GM19455 (cell line): ENCODE results near the gene TNFAIP2.
"Not testable (repeated sequence)": the region's sequence is repeated elsewhere in the genome, so short reads cannot be mapped to it uniquely, and the experiment has no call there.

Experiments
- ATAC-seq: cut with Tn5 transposase; IDR thresholded peaks from one replicate; pipeline ENCODE4 v1.9.1; 2021; ENCODE audit not compliant: unreplicated experiment

TNFAIP2 gene

DNA sequence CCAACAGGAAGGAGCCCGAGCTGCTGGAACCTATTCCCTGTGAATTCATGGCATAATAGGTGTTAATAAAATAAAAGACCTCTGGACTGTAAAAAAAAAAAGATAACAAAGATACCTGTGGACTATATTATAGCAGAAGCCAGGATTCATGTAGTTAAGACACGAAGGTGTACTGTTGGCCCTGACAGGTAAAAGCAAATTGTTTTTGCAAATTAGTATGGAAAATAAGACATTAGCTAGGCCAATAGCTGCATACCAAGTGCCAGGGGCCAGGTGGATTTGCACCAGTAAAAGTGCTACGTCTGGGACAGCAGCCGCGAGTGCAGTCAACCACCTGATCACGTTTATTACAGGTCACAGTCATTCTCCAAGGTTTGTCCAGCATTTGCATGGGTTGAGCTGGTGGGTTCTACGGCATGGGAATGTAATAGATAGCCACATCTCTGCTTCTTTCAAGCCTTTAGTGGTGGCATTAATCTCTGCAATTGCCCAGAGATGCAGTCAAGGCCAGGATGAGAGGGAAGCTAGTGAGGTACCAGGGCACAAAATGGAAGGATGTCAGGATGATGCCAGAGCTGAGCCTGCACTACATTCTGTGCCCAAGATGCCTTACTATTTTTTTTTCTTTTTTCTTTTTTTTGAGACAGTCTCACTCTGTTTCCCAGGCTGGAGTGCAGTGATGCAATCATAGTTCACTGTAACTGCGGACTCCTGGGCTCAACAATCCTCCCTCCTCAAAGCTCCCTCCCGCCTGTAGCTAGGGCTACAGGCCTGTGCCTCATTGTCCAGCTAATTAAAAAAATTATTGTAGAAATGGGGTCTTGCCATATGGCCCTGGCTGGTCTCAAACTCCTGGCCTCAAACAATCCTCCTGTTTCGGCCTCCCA, 26.3 kb downstream of the TNFAIP2 start:
- no peak for ATAC-seq

DNA sequence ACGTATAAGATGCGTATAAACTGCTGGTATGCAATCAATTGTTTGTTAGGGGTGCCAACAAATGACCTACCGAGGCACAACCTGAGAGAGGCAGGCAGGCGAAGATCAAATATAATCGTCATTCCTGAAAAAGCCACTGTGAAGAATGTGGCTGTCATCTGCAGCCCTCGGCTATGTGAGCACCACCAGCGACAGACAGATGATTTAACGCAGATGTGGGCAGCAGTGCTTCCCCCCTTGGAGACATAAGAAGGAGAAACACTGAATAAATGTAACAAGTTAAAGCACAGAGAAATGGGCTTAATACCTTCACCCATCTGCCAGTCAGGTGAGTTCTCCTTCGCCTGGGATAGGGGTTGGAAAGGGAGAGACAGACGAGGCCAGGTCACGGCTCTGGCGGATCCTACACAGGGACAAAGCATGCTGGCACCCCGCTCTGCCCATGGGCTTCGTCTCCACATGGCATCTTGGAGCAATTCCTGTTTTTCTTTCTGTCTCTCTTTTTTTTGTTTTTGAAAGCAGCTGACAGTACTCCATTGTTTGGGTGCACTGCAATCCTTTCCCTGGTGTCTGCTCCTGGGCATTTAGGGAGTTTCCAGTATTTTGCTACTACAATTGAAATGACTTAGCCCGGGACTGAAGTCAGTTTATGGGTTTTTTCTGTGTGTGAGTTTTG, 28.1 kb downstream of the TNFAIP2 start:
- no peak for ATAC-seq

DNA sequence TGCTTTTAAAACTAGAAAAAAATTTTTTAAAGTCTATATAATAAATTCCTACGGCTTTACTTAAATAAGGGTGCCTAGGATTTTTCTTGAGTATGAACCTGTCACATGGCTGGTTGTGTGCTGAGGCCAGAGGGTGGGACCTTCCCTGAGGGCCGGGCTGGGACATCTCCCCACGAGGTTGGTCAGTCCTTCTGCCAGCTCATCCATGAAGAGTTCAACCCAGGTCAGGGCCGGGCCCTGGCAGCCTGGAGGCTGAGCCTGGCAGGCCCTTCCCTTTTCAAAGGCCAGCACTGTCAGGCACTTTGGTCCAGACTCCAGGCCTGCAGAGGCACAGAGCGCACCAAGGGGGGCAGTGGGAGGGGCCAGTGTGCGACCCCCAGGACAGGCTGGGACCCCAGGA, 31.7 kb downstream of the TNFAIP2 start:
- no peak for ATAC-seq

DNA sequence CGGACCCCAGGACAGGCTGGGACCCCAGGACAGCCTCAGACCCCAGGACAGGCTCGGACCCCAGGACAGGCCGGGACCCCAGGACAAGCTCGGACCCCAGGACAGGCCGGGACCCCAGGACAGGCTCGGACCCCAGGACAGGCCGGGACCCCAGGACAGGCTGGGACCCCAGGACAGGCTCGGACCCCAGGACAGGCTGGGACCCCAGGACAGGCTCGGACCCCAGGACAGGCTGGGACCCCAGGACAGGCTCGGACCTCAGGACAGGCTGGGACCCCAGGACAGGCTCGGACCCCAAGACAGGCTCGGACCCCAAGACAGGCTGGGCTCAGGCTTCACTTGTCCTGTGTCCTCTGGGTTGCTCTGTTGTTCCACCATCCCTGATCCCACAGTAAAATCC, 32.2 kb downstream of the TNFAIP2 start:
- ATAC-seq, result not testable (repeated sequence)

DNA sequence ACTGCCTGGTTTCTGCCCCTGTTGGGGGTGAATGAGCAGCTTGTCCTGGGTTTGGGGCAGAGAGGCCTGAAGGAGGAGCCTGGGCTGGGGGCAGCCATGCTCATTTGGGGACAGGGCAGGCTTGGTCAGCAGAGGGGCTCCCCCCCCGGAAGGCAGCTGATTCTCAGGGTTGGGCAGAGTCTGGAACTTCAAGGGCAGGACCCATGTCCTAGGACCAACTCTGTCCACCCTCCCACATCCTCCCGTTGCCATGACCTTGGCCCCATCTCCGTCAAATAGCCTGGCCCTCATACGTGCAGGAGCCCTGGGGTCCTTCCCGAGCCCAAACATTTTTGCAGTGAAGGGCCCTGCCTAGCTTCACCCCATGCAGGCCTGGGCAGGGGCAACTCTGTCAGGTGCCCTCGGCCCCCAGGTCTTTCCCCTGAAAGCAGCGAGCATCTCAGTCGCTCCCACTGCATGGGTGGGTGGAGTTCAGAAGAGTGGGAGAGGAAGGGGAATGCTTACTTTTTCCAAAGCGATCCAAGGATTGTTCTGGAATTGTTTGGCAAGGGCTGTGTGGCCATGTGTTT, 32.6 kb downstream of the TNFAIP2 start:
- no peak for ATAC-seq

DNA sequence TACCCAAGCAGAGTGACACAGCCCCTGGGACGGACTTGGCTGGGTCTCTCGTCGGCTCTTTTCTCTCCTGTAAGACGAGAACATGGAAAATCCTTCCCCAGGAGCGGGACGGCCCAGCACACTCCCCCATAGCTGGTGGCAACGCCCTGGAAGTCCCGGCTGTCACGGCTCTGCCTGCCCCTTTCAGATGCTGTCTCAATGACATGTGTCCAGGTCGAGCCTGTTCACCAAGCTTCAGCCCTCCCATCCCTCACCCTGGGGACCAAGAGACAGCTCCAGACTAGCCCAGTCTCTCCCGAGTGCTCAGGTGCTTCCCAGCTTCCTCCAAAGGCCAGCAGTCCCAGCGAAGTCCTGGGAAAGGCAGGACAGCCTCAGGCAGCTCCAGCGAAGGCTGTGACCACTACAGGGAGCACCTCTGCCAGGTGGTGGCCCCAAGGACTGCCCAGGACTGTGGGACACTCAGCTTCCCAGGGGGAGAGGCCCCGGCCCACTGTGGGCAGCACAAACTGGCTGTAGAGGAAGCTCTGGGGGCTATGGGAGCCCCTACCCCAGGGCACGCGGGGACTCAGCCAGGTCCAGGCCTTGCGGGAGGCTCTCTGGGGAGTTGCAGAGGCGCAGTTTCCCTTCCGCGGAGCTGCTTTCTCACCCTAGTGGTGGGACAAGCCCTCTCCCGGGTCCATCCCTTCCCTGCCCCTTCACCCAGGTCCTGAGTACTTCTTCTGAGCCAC, 33.6 kb downstream of the TNFAIP2 start:
- no peak for ATAC-seq

DNA sequence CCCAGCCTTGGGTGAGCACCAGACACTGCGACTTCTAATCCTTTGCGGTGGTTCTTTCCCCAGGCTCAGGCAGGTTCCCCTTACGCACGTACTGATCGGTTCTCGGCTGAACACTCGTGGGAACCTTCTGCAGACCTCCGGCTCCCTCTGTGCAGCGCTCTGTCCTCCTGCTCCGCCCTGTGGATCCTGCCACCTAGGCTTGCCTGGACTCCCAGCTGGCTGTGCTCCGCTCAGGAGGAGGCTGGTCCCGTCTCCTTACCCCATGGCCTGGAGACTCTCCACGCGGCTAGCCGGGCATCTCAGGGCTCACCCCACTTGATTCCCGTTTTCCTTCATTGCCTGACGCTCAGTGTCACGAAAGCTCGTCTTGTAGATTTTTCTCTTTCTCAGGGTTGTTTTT, 34.7 kb downstream of the TNFAIP2 start:
- ATAC-seq, result no peak

DNA sequence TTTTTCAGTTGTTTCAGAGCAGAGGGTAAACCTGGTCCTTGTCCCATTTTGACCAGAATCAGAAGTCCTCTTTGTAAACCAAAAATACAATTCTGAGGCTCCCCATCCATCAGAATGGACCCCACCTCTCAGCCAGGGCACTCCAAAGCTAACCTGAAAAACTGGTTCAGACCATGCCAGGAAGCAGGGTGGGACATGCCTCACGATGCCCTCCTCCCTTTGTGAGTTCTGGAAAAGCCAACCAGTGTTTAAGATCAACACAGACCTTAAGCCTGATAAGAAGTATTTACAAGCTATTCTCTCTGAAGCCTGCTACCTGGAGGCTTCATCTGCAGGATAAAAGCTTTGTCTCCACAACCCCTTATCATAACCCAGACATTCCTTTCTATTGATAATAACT, 35.4 kb downstream of the TNFAIP2 start:
- ATAC-seq, result no peak

DNA sequence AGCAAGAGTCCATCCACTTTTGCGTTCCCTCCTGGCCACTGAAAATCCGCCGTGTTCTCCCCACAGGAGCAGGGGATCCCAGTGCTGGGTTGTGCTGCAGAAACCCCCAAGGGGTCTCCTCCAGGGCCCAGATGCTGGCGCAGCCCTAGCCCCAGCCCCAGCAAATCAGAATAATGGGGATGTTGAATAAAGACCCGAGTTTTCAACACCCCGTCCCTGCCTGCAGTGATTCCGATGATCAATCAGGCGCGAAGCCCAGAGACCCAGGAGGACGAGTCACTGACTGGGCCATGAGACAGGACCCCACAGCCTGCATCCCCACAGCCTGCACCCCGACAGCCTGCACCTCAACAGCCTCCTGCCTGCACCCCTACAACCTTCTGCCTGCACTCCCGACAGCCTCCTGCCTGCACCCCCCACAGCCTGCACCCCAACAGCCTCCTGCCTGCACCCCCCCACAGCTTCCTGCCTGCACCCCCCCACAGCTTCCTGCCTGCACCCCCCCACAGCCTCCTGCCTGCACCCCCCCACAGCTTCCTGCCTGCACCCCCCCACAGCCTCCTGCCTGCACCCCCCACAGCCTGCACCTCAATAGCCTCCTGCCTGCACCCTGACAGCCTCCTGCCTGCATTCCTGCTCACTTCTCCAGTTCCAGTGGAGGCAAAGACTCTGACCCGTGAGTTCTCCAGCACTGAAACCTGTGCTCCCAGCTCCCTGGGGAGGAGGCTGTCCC, 37.2 kb downstream of the TNFAIP2 start:
- ATAC-seq, result no peak

DNA sequence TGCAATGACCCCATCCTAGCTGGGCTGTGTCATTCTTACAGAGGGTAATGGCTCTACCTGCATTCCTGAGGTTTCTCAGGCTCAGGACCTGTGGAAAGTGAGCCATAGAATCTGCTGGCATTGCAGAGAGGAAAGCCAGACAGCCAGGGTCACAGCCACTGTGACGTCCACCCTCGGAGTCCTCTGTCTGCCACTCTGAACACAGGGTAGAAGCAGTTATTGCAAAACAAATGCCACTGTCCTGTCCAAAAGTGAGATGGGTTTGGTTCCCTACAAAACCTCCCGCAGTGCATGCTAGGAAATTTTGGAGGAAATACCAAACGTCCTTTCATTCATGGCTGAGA, 37.8 kb downstream of the TNFAIP2 start:
- ATAC-seq, result no peak

DNA sequence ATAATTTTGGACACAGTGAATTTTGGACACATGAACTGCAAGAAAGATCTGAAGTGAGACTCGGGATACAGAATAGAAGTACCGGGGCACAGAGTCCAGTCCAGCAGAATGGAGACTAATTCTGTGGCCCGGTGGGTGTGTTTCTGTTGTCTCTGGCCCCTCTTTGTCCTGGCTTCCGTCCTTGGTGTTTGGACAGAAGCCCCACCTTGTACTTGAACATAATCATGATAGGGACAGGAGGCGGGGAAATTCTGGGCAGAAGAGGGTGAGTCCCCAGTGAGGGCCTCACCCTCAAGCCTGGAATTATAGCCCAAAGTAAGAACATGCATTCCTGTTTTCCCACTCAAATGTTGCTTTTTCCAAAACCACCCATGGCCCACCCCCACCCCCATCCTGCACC, 39.9 kb downstream of the TNFAIP2 start:
- no peak for ATAC-seq

DNA sequence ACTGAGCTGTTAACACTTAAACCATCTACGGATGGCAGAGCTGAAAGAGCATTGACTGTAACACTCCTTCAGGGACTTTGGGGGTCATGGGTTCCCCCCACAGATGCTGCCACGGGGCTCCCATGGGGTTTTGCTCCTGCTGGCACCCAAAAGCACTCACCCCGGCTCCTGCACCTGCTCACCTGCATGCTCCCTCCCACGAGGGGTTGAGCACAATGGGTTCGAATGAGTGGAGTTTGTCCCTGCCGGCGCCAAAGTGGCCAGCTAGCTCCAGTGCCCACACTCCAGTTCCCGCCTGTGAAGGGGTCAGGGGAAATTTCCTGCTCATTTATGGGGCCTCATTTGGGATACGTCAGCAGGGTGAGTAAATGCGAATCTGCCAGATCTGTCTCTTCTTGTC, 40.7 kb downstream of the TNFAIP2 start:
- no peak for ATAC-seq

DNA sequence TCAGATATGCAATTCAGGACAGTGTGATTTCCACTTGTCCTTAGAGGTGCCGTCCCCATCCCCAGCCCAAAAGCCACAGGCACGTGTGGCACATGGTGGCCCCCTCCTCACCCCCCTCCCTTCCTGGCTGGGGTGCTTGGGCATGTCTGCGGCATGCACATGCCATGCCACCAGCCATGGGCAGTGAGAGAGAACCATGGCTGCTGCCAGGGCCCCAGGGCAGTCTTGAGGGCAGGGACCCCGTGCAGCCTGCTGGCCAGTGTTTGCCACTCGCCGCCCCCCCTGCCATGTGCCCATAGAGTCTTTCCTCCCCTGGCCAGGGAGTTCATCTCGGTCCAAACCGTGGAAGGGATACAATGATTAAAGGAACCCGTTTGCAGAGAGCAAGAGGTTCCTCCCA, 41.5 kb downstream of the TNFAIP2 start:
- no peak for ATAC-seq

DNA sequence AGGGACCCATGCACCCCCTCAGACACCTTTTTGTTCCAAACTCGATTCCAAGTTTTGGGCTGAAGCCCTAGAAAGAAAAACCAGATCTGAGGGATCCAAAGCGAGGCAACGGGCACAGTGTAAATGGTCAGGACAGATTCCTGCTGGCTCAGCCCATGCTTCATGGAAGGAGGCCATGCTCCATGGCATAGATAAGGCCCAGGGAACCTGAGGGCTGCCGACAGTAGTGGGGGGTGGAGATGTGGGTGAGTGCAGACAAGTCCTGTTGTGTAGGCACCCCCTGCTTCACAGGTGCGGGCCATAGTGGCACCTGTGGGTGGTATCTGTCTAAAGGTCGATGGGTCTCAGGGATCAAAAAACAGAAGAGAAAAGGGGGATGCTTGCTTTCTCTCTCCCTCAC, 42.1 kb downstream of the TNFAIP2 start:
- ATAC-seq, result no peak

DNA sequence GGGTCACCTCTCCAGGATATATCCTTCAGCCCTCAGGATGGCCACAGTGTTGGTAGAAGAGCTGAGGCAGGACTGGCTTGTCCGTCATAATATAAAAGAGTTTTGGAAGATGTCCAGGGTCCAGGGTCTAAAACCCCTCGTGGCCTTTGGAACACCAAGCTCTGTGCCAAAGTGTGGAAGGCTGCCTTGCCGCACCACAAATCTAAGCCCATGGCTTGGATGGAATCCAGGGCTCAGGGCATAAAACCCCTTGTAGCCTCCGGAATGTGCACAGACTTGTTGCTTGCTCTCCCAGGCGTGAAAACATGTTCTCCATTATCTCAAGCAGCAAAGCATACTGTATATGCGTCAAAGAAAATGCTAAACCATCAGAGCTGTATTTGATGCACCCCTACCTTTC, 46.7 kb downstream of the TNFAIP2 start:
- no peak for ATAC-seq

DNA sequence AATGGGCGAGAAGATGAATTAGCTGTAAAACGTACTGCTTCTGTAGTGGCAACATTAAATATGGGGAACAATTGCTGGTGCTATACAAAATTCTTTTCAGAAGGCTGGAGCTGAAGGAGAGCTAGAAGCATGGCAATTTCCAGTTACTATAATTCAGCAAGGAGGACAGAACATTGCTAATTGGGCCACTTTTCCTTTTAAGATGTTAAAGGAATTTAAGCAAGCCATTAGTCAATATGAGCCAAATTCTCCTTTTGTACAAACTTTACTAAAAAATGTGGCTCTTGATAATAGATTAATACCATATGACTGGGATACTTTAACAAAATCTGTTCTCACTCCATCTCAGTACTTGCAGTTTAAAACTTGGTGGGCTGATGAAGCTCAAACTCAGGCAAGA, 47.9 kb downstream of the TNFAIP2 start:
- ATAC-seq, result not testable (repeated sequence)

DNA sequence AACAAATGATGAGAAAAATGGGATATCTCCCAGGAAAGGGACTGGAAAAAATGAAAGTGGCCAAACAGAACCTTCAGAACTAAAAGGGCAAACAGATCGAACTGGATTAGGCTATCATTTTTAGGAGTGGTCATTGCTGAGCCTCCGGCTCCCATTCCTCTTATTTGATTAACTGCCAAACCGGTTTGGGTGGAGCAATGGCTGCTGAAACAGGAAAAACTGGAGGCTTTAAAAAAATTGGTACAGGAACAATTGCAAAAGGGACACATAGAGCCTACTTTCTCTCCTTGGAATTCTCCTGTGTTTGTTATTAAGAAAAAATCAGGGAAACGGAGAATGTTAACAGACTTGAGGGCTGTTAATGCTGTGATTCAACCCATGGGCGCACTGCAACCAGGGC, 49.7 kb downstream of the TNFAIP2 start:
- ATAC-seq, result no peak

DNA sequence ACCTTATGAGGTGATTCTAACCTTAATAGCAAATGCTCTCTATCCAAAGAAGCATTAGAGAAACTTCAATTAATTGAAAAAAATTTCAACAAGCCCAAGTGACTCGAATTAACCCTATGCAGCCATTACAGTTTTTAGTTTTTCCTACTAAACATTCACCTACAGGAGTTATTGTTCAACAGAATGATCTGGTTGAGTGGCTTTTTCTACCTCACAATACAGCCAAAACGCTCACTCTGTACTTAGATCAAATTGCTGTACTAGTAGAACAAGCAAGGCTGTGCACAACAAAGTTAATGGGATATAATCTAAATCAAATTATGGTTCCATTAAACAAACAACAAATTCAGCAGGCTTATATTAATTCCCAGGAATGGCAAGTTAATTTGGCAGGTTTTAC, 50.6 kb downstream of the TNFAIP2 start:
- not testable (repeated sequence) for ATAC-seq

DNA sequence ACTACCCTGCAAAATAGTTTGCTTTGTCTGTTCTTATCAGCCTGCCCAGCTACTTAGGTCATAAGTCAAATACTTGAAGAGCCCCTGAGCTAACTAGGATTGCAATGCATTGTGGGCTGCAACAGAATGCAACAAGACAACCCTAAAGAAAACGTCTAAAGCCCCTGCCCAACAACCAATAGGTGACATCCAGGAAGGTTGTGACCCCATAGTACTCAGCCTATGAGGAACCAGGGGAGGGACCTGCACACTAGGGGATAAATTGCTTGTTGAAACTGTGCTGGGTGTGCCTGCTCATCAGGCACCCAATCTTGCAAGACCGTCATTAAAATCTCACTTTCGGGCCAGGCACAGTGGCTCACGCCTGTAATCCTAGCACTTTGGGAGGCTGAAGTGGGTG, 52.9 kb downstream of the TNFAIP2 start:
- ATAC-seq, result not testable (repeated sequence)

DNA sequence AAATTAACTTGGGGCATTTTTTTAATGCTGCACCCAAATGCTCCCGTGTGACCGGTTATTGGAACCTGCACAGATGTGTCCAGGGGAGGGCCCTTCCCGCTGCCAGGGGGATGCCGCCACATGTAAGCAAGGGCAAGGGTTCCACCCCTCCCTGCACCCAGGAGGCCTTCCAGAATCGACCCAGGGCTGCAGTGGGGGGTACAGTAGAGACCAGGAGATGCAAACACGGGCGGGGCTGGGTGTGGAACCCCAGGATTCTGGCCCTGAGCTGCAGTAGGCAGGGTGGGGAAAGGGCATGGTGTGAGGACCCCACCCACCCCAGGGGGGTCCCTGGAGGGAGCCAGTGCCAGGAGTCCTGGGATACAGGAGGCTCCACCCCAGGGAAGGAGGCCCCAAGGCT, 54.1 kb downstream of the TNFAIP2 start:
- no peak for ATAC-seq

DNA sequence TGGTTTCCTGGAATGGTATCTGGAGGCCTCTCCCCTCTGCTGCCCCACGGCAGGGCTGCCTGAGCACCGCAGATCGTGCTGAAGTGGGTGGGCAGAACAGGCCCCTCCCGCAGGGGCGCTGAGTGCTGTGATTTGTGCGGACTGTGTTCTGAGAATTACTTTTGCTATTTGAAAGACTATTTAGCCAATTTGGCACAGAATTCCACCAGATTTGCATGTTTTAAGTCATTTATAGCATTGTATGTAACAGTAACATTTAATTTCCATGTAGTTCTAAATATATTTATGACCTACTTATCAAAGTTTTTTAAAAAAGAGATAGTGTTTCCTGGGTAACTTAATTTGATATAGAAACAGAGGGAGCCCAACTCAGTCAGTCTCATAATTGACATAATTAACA, 55.3 kb downstream of the TNFAIP2 start:
- ATAC-seq, result no peak
